ENCODE measurements around the gene CAPNS2. TPM values are rescaled to one million over a fixed set of nuclear protein-coding genes. Genes with fewer than 3 reads are reported as not detected.

The CAPNS2 gene
- total RNA-seq (2021; ENCODE audit: unreplicated experiment) (not detected), Bru-seq, nascent RNA (percentile 47 among the genes with signal in this experiment), BruChase-seq, experiment 1, labeled RNA remaining after a 6-hour chase (percentile 23 among the genes with signal in this experiment), BruChase-seq, experiment 2, labeled RNA remaining after a 2-hour chase (percentile 19 among the genes with signal in this experiment)
- polyA plus RNA-seq (2012): 0.09 TPM in 1 of 2 replicates, not detected in the other
- long read RNA-seq: 0 reads

DNA sequence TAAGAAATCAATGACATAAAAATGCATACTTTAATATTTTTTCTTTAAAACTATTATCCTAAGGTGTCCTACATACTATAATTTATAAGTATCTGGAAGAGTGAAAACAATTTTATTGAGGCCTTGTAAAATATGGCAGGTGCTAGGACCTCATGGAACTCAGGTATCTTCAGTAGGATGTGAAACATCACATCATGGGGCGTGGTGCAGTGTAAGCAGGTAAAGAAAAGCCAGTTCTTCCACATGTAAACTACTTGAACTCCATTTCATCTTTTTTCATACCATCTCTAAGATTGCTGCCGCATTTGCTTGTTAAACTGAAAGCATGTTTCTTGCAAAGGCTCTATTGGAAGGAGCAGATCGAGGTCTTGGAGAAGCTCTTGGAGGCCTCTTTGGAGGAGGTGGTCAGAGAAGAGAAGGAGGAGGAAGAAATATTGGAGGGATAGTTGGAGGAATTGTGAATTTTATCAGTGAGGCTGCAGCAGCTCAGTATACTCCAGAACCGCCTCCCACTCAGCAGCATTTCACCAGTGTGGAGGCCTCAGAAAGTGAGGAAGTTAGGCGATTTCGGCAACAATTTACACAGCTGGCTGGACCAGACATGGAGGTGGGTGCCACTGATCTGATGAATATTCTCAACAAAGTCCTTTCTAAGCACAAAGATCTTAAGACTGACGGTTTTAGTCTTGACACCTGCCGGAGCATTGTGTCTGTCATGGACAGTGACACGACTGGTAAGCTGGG, at the start of gene CAPNS2:
CAPNS2 (plus strand) TSS at position 253 of the 744 bp plus-strand sequence; CDS start at position 326, 73 bp downstream.
- ChIA-PET POLR2A (no interaction called here), RAD21 (ENCODE audit: low non-redundant PET in 1 of 2, low total read pairs in 2 of 2, uncharacterized antibody in 2 of 2, unreplicated experiment in 2 of 2) (no interaction called here), CTCF (no interaction called here)
- no TSS peak for BruUV-seq (replicated peaks)
- intact Hi-C loops (cut with micrococcal nuclease): no loop called here
- Histone ChIP-seq H4K20me1 (ENCODE audit: insufficient read depth) (no peaks in the 10 kb centered on the region), H3K4me3 (replicated peaks in 1 of 2; ENCODE audit: low read depth in 1 of 2, low read length in 2 of 2) (no peak within 1 kb of the TSS), H3K27ac (ENCODE audit: low read depth, low read length) (no peak within 1 kb of the TSS), H3K4me1 (ENCODE audit: control insufficient read depth in 1 of 2, insufficient read depth in 2 of 2, low read length in 2 of 2) (no peaks in the 10 kb centered on the region), H3K36me3 (ENCODE audit: control insufficient read depth in 1 of 2, insufficient read depth in 2 of 2, low read length in 2 of 2) (no peaks in the 10 kb centered on the region), H3K9me3 (ENCODE audit: control insufficient read depth in 1 of 2, insufficient read depth in 1 of 2, low read depth in 1 of 2, low read length in 2 of 2) (no peaks in the 10 kb centered on the region), H3K79me2 (ENCODE audit: insufficient read depth, low read length) (no peaks in the 10 kb centered on the region), H3K4me2 (ENCODE audit: low read length) (no peak within 1 kb of the TSS), H2AFZ (ENCODE audit: low read depth, low read length, poor library complexity, severe bottlenecking) (no peak within 1 kb of the TSS), H3K9me2 (ENCODE audit: insufficient read depth) (no peaks in the 10 kb centered on the region), H3K9ac (ENCODE audit: low read length) (no peak within 1 kb of the TSS), H3K27me3 (ENCODE audit: insufficient read depth, low read length) (no peaks in the 10 kb centered on the region)
- DNase-seq (ENCODE audit: low read depth, low spot score) (no peak), ATAC-seq (no peak)
- TF ChIP-seq ELF1 (IDR thresholded peaks at IDR 0.05; ENCODE audit: borderline replicate concordance, low read depth) (no peak), POLR2AphosphoS5 (IDR thresholded peaks at IDR 0.05; ENCODE audit: low read depth, low read length) (no peak), POLR2A (IDR thresholded peaks at IDR 0.05; ENCODE audit: borderline replicate concordance, extremely low read depth, insufficient read depth, insufficient read length) (no peak), YY1 (IDR thresholded peaks at IDR 0.05; ENCODE audit: extremely low read depth, insufficient replicate concordance, low read depth, low read length) (no peak), SRF (IDR thresholded peaks at IDR 0.05; ENCODE audit: low read depth) (no peak), ZFX (IDR thresholded peaks at IDR 0.05) (no peak), FOSL1 (IDR thresholded peaks at IDR 0.05; ENCODE audit: low read depth) (no peak), EZH2 (IDR thresholded peaks at IDR 0.05) (no peak), JUND (IDR thresholded peaks at IDR 0.05) (no peak), SP1 (IDR thresholded peaks at IDR 0.05; ENCODE audit: low read depth) (no peak), EZH2phosphoT487 (IDR thresholded peaks at IDR 0.05; ENCODE audit: borderline replicate concordance) (no peak), SIN3A (IDR thresholded peaks at IDR 0.05; ENCODE audit: low read depth) (no peak), TCF7L2 (IDR thresholded peaks at IDR 0.05; ENCODE audit: borderline replicate concordance, extremely low read depth, insufficient read depth, insufficient read length) (no peak)
- TF ChIP-seq, protein P1, sequence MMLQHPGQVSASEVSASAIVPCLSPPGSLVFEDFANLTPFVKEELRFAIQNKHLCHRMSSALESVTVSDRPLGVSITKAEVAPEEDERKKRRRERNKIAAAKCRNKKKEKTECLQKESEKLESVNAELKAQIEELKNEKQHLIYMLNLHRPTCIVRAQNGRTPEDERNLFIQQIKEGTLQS (IDR thresholded peaks at IDR 0.05): no peak
- TF ChIP-seq, protein P2, sequence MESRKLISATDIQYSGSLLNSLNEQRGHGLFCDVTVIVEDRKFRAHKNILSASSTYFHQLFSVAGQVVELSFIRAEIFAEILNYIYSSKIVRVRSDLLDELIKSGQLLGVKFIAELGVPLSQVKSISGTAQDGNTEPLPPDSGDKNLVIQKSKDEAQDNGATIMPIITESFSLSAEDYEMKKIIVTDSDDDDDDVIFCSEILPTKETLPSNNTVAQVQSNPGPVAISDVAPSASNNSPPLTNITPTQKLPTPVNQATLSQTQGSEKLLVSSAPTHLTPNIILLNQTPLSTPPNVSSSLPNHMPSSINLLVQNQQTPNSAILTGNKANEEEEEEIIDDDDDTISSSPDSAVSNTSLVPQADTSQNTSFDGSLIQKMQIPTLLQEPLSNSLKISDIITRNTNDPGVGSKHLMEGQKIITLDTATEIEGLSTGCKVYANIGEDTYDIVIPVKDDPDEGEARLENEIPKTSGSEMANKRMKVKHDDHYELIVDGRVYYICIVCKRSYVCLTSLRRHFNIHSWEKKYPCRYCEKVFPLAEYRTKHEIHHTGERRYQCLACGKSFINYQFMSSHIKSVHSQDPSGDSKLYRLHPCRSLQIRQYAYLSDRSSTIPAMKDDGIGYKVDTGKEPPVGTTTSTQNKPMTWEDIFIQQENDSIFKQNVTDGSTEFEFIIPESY (IDR thresholded peaks at IDR 0.05; ENCODE audit: extremely low read depth, insufficient replicate concordance, low read length): no peak
- TF ChIP-seq, protein P3, sequence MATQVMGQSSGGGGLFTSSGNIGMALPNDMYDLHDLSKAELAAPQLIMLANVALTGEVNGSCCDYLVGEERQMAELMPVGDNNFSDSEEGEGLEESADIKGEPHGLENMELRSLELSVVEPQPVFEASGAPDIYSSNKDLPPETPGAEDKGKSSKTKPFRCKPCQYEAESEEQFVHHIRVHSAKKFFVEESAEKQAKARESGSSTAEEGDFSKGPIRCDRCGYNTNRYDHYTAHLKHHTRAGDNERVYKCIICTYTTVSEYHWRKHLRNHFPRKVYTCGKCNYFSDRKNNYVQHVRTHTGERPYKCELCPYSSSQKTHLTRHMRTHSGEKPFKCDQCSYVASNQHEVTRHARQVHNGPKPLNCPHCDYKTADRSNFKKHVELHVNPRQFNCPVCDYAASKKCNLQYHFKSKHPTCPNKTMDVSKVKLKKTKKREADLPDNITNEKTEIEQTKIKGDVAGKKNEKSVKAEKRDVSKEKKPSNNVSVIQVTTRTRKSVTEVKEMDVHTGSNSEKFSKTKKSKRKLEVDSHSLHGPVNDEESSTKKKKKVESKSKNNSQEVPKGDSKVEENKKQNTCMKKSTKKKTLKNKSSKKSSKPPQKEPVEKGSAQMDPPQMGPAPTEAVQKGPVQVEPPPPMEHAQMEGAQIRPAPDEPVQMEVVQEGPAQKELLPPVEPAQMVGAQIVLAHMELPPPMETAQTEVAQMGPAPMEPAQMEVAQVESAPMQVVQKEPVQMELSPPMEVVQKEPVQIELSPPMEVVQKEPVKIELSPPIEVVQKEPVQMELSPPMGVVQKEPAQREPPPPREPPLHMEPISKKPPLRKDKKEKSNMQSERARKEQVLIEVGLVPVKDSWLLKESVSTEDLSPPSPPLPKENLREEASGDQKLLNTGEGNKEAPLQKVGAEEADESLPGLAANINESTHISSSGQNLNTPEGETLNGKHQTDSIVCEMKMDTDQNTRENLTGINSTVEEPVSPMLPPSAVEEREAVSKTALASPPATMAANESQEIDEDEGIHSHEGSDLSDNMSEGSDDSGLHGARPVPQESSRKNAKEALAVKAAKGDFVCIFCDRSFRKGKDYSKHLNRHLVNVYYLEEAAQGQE (IDR thresholded peaks at IDR 0.05; ENCODE audit: low read depth): no peak

Data from HCT116 (cell line).